GM13977 (cell line): ENCODE results near the gene MLEC.

Source experiments
- DNase-seq: peaks from one replicate; pipeline ENCODE4 v3.0.0; 2012; ENCODE audit warnings: low spot score
- in situ Hi-C: fragments of 300-500 bp; cut with MboI; formaldehyde crosslinking; loops from one replicate; pipeline ENCODE4 v1.12.0; 2022; ENCODE audit warnings: low sequenced_read_pairs, low pct_unique_long_range_greater_than_20kb, mixed read lengths, inconsistent platforms; ENCODE audit not compliant: unreplicated experiment
- TF ChIP-seq, protein P1 (sequence below): IDR thresholded peaks from 2 replicates; pipeline ENCODE4 v1.5.1; 2012; ENCODE audit warnings: mild to moderate bottlenecking, control low read depth; ENCODE audit not compliant: insufficient read depth; ENCODE audit errors: extremely low read depth, missing control alignments

MLEC gene

DNA sequence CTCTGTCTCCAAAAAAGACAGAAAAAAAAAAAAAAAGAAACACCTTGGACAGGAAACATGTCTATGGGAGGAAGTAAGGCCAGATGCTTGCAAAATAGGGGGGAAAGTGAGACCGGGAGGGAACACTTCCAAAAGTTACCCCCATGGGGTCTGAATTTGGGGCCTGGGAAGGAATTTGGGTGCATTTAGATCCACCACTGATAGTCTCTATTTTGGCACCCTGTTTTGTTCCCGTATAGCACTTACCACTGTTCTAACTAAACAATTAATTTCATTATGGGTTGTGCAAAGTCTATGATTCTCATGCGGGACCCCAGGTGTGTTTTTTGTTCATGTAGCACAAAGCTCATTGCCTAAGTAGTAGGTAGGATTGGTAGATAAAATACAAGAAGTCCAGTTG, 1.4 kb upstream of the MLEC start:
- DNase-seq: no peak
- in situ Hi-C loops: no loop called here
- TF ChIP-seq, protein P1, sequence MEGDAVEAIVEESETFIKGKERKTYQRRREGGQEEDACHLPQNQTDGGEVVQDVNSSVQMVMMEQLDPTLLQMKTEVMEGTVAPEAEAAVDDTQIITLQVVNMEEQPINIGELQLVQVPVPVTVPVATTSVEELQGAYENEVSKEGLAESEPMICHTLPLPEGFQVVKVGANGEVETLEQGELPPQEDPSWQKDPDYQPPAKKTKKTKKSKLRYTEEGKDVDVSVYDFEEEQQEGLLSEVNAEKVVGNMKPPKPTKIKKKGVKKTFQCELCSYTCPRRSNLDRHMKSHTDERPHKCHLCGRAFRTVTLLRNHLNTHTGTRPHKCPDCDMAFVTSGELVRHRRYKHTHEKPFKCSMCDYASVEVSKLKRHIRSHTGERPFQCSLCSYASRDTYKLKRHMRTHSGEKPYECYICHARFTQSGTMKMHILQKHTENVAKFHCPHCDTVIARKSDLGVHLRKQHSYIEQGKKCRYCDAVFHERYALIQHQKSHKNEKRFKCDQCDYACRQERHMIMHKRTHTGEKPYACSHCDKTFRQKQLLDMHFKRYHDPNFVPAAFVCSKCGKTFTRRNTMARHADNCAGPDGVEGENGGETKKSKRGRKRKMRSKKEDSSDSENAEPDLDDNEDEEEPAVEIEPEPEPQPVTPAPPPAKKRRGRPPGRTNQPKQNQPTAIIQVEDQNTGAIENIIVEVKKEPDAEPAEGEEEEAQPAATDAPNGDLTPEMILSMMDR: no peak

DNA sequence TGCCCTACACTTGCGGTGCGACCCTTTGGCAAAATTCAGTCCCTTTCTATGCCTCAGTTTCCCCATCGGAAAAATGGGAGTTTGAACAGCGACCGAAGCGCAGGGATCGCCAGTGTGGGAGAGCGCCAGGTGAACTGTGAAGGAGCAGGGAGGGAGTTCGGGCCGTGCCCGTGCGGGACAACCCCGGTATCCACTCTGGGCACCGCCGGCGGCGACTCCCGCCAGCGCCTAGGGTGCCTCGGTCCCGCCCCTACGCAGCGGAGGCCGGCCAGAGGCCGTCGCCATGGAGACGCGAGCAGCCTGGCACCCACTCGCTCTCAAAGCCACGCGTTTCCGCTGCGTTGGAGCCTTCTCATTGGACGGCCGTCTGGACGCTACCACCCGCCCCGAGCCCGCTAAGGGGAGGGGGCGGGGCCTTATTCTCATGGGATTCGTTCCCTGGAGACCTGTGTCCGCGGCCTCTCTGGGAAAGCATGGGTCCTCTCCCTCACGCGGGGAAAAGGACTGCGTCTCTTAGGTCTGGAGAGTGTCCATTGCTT, 729 bp upstream of the MLEC start:
- DNase-seq: peak; percentile 93
- TF ChIP-seq, protein P1: no peak
- in situ Hi-C loops: no loop called here

DNA sequence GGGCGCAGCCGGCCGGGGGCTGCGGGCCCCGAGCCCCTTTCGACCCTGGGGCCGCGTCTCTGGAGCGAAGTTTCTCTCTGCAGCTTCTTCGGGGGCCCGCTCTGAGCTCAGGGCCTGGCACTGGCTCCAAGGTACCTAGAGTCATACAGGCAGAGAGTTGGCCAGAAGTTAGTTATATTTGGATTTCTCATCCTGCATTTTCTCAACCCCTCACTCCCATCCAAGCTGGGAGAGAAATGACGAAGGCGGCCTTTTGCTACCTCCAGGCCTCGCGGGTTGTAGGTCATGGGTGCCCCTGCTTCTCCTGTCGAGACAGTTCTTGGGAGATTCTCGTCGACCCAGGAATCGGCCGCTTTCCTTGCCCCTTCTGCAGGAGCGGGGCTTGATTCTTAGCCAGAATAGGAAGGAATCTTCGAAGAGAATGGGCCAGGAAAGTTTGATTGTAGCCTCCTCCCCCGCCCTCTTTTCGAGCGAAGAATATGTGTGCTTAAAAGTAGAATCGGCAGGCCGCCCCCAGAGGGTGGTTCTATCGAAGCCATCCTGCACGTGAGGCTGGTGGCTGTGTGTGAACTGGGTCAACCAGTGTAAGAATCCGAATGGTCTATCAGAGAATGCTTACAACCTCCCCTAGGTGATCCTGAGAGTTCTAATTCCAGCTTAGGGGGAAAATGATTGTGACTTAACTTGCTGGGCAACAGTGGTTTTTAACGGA, 785 bp downstream of the MLEC start:
- no peak for DNase-seq
- TF ChIP-seq, protein P1: no peak
- in situ Hi-C loops: no loop called here

DNA sequence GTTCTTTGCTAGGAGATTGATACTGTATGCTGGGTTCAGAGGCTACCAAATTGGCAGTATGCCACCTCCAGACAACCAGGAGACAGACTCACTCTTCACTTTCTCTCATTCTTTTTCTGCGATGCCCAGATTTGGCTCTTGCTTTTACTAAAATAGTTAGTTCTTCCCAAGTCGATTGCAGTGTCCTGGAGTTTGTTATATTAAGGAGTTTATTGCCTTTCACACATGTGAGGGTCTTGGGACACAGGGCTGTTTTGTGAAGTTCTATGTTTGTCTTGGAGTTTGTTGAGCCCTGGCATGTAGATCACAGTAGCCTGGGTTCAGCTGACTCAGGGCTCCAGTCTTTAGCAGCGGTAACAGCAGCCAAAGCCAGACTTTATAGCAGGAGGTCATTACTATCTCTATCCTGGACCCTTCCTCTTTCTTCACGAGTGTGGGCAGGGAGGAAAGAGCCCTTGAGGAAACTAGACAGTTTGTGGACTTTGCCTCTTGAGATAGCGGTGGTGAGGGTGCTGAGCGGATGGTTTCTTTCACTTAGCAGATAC, 1.6 kb downstream of the MLEC start:
- no peak for DNase-seq
- in situ Hi-C loops: no loop called here
- TF ChIP-seq, protein P1: no peak

DNA sequence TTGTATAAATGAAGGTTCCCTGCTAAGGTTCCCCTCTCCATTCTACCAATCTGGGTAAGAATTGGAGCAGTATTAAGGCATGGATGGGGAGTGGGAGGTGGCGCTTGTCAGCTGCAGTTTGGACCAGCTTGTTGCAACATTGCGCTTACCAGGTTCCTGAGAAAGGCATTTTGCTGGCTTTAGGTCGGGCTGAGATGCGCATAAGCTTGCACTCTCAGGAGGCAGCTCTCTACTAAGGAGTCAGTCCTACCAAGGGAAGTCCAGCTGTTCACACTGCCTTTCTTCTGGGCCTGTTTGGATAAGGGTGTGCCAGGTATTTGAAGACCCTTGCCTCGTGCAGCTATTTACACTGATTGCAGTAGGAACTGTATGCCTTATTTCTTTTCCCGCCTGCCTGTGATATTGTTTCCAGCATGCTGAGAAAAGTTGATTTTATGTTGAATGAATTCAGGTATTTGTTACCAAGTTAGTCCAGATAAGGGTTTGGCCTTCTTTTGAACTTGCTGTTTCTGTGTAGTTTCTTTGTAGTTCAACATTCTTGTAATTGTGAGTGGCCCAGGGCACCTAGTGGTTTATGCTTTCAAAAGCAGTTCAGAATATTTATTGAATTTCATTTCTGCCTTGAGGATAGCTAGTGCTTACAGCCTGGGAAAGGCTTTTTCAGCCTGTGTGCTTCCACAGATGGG, 2.6 kb downstream of the MLEC start:
- DNase-seq: no peak
- TF ChIP-seq, protein P1: no peak
- in situ Hi-C loops: no loop called here

DNA sequence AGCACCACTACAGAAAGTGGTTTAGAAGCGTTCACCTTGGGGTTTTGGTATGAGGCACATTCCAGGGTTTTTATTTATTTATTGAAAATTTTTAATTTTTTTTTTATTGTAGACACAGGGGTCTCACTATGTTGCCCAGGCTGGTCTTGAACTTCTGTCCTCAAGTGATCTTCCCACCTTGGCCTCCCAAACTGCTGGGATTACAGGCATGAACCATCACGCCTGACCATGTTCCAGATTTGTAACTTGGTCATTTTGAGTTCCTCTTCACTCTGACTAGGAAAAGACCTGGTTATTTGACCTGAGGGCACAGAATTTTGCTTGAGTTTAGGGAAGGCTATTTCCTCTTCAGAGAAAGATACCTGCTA, 3.1 kb downstream of the MLEC start:
- DNase-seq: no peak
- TF ChIP-seq, protein P1: no peak
- in situ Hi-C loops: no loop called here
